WTC11 (cell line): ENCODE data around the gene ARHGAP42. TPM values are rescaled to one million over a fixed set of nuclear protein-coding genes. Genes with fewer than 3 reads are reported as not detected.

Experiments used
- ATAC-seq: fragments of 200-7000 bp; cut with Tn5 transposase; 2 replicates; pipeline ENCODE4 v1.10.0; 2021; ENCODE audit warnings: mild to moderate bottlenecking, moderate library complexity
- CTCF ChIA-PET: fragments of 300-600 bp; sonication (Branson Sonifier 250); formaldehyde crosslinking; loops from one replicate; lab custom pipeline; 2021; ENCODE audit warnings: antibody characterized with exemption; lab: Charles Lee
- POLR2A ChIA-PET: fragments of 350-600 bp; sonication (Branson Sonifier 250); formaldehyde crosslinking; loops from one replicate; lab custom pipeline; 2021; ENCODE audit warnings: antibody characterized with exemption; lab: Charles Lee
- DNase-seq: peaks from one replicate; pipeline ENCODE4 v3.0.0; 2021; ENCODE audit warnings: low spot score
- H3K27ac Mint-ChIP-seq: 2 replicates; pipeline ENCODE4 v1.8.0; 2021; ENCODE audit warnings: mixed read lengths
- H3K27me3 Mint-ChIP-seq: 2 replicates; pipeline ENCODE4 v1.8.0; 2021; ENCODE audit warnings: low read depth, mild to moderate bottlenecking, moderate library complexity, mixed read lengths
- H3K36me3 Mint-ChIP-seq: 2 replicates; pipeline ENCODE4 v1.8.0; 2021; ENCODE audit warnings: mixed read lengths
- H3K4me1 Mint-ChIP-seq: 2 replicates; pipeline ENCODE4 v1.8.0; 2022; ENCODE audit warnings: mixed read lengths
- H3K4me3 Mint-ChIP-seq: 2 replicates; pipeline ENCODE4 v1.8.0; 2021; ENCODE audit warnings: mild to moderate bottlenecking, moderate library complexity, mixed read lengths
- H3K9me3 Mint-ChIP-seq: 2 replicates; pipeline ENCODE4 v1.8.0; 2021; ENCODE audit warnings: mixed read lengths
- ATF6 ChIP-seq: sonication (generic); formaldehyde crosslinking; IDR thresholded peaks from 2 replicates; pipeline ENCODE4 v1.8.1; 2023; ENCODE audit warnings: mild to moderate bottlenecking, missing genetic modification reagents
- EMX1 ChIP-seq: fragments of 250-450 bp; sonication (Bioruptor Pico); IDR thresholded peaks from 2 replicates; pipeline ENCODE4 v1.8.0; 2021; ENCODE audit warnings: mild to moderate bottlenecking
- FOXK1 ChIP-seq: sonication (generic); formaldehyde crosslinking; IDR thresholded peaks from 2 replicates; pipeline ENCODE4 v1.8.0; 2022; ENCODE audit warnings: mild to moderate bottlenecking, moderate library complexity, missing genetic modification reagents
- GABPB1 ChIP-seq: sonication (generic); formaldehyde crosslinking; IDR thresholded peaks from 2 replicates; pipeline ENCODE4 v1.8.1; 2023; ENCODE audit warnings: mild to moderate bottlenecking, missing genetic modification reagents
- HMGA2 ChIP-seq: fragments of 250-450 bp; sonication (Bioruptor Pico); IDR thresholded peaks from 2 replicates; pipeline ENCODE4 v1.4.0; 2021; ENCODE audit warnings: mild to moderate bottlenecking, moderate library complexity
- IRF1 ChIP-seq: sonication (generic); formaldehyde crosslinking; IDR thresholded peaks from 2 replicates; pipeline ENCODE4 v1.8.0; 2023; ENCODE audit warnings: missing genetic modification reagents
- JAZF1 ChIP-seq: fragments of 250-450 bp; sonication (Bioruptor Pico); IDR thresholded peaks from 2 replicates; pipeline ENCODE4 v1.9.0; 2021; ENCODE audit warnings: moderate library complexity, mild to moderate bottlenecking, inconsistent platforms
- NR2C2 ChIP-seq: sonication (generic); formaldehyde crosslinking; IDR thresholded peaks from 2 replicates; pipeline ENCODE4 v1.8.0; 2022; ENCODE audit warnings: mild to moderate bottlenecking, missing genetic modification reagents
- PRDM15 ChIP-seq: sonication (generic); formaldehyde crosslinking; IDR thresholded peaks from 2 replicates; pipeline ENCODE4 v1.8.0; 2022; ENCODE audit warnings: missing genetic modification reagents
- PREB ChIP-seq: sonication (generic); formaldehyde crosslinking; IDR thresholded peaks from 2 replicates; pipeline ENCODE4 v1.8.1; 2022; ENCODE audit warnings: mild to moderate bottlenecking, missing genetic modification reagents, moderate library complexity, borderline replicate concordance
- PRRX2 ChIP-seq: fragments of 250-450 bp; sonication (Bioruptor Pico); IDR thresholded peaks from 2 replicates; pipeline ENCODE4 v1.8.0; 2021; ENCODE audit warnings: mild to moderate bottlenecking
- SMAD4 ChIP-seq: sonication (generic); formaldehyde crosslinking; IDR thresholded peaks from 2 replicates; pipeline ENCODE4 v1.8.0; 2022; ENCODE audit warnings: mild to moderate bottlenecking, missing genetic modification reagents
- SOX15 ChIP-seq: fragments of 250-450 bp; sonication (Bioruptor Pico); IDR thresholded peaks from 2 replicates; pipeline ENCODE4 v1.9.0; 2021; ENCODE audit warnings: mild to moderate bottlenecking
- USF2 ChIP-seq: sonication (generic); formaldehyde crosslinking; IDR thresholded peaks from 2 replicates; pipeline ENCODE4 v1.8.1; 2023; ENCODE audit warnings: mild to moderate bottlenecking, missing genetic modification reagents, moderate library complexity
- ZNF416 ChIP-seq: fragments of 250-450 bp; sonication (Bioruptor Pico); IDR thresholded peaks from 2 replicates; pipeline ENCODE4 v1.9.0; 2021; ENCODE audit warnings: mild to moderate bottlenecking, inconsistent platforms
- ZNF512 ChIP-seq: sonication (generic); formaldehyde crosslinking; IDR thresholded peaks from 2 replicates; pipeline ENCODE4 v1.8.1; 2022; ENCODE audit warnings: missing genetic modification reagents, borderline replicate concordance
- ZNF532 ChIP-seq: fragments of 250-450 bp; sonication (Bioruptor Pico); IDR thresholded peaks from 2 replicates; pipeline ENCODE4 v1.9.0; 2021; ENCODE audit warnings: mild to moderate bottlenecking, borderline replicate concordance
- total RNA-seq: library from RNA; stranded (reverse); gene quantifications from 3 replicates; pipeline ENCODE4 v1.2.3, GENCODE V29; 2021

The ARHGAP42 gene
- total RNA-seq, 1 experiment from 2014 or later: 32.5 TPM

- H3K4me3 Mint-ChIP-seq: no peak overlapping the region
- ChIA-PET CTCF (no interaction called here), POLR2A (interaction anchor here (0.6 kb wide), 1 partner anchor 364 kb away, joined by 4 read pairs; no protein-coding TSS in a partner anchor)
- no peaks in the 10 kb centered on the region for H3K36me3 Mint-ChIP-seq
- ATAC-seq (no peak), DNase-seq (no peak)
- 0 out of 2 replicates have a peak, but pooled peaks cover 2% of the 10 kb centered on the region for H3K4me1 Mint-ChIP-seq
- H3K9me3 Mint-ChIP-seq: no peaks in the 10 kb centered on the region; the same call in 1 of the 2 replicates
- no peak overlapping the region for H3K27ac Mint-ChIP-seq
- no peaks in the 10 kb centered on the region for H3K27me3 Mint-ChIP-seq
- no peak for TF ChIP-seq JAZF1 (CRISPR knock-in tag)
- TF ChIP-seq PREB (CRISPR knock-in tag): no peak
- no peak for TF ChIP-seq EMX1 (CRISPR knock-in tag)
- no peak for TF ChIP-seq PRDM15 (CRISPR knock-in tag)
- no peak for TF ChIP-seq NR2C2 (CRISPR knock-in tag)
- TF ChIP-seq FOXK1 (CRISPR knock-in tag): no peak
These were observed 343.6 kb downstream of the ARHGAP42 start for GRCh38 chr11:101030692-101031091.

- no peaks in the 10 kb centered on the region for H3K27me3 Mint-ChIP-seq
- CTCF ChIA-PET: no interaction called here
- DNase-seq (no peak), ATAC-seq (no peak)
- POLR2A ChIA-PET: no interaction called here
- 0 out of 2 replicates have a peak, but pooled peaks cover 2% of the 10 kb centered on the region for H3K4me1 Mint-ChIP-seq
- H3K27ac Mint-ChIP-seq: no peak overlapping the region
- H3K4me3 Mint-ChIP-seq: no peak overlapping the region
- H3K9me3 Mint-ChIP-seq: no peaks in the 10 kb centered on the region; the same call in 1 of the 2 replicates
- H3K36me3 Mint-ChIP-seq: no peaks in the 10 kb centered on the region
- TF ChIP-seq PRRX2 (no peak), HMGA2 (CRISPR knock-in tag) (no peak), USF2 (CRISPR knock-in tag) (no peak)
These were observed 344.6 kb downstream of the ARHGAP42 start for GRCh38 chr11:101031713-101032112.

- ChIA-PET CTCF (no interaction called here), POLR2A (no interaction called here)
- Mint-ChIP-seq H3K9me3 (no peaks in the 10 kb centered on the region; the same call in 1 of the 2 replicates), H3K4me3 (no peak overlapping the region), H3K27me3 (no peaks in the 10 kb centered on the region), H3K4me1 (0 out of 2 replicates have a peak, but pooled peaks cover 2% of the 10 kb centered on the region), H3K27ac (no peak overlapping the region), H3K36me3 (no peaks in the 10 kb centered on the region)
- no peak for ATAC-seq
- DNase-seq: no peak
- TF ChIP-seq IRF1 (CRISPR knock-in tag): no peak
- TF ChIP-seq ZNF512 (CRISPR knock-in tag): no peak
- no peak for TF ChIP-seq ZNF416
- TF ChIP-seq SOX15 (CRISPR knock-in tag): no peak
- no peak for TF ChIP-seq SMAD4 (CRISPR knock-in tag)
- no peak for TF ChIP-seq GABPB1 (CRISPR knock-in tag)
- TF ChIP-seq ATF6 (CRISPR knock-in tag): no peak
- no peak for TF ChIP-seq ZNF532 (CRISPR knock-in tag)
These were observed 345.9 kb downstream of the ARHGAP42 start for GRCh38 chr11:101032991-101033390.
